ENCODE data around the gene DUSP22.
"Not testable (repeated sequence)": the region's sequence is repeated elsewhere in the genome, so short reads cannot be mapped to it uniquely, and the experiment has no call there.

DUSP22 gene

GRCh38 chr6:313917-314316 lies 21.6 kb downstream of the DUSP22 start:
- DNase-seq: no peak

- DNase-seq: no peak
Measured at GRCh38 chr6:314377-314776, 22.1 kb downstream of the DUSP22 start.

GRCh38 chr6:315226-315625 lies 22.9 kb downstream of the DUSP22 start:
- no peak for DNase-seq

GRCh38 chr6:315921-316752 lies 23.9 kb downstream of the DUSP22 start:
- no peak for DNase-seq

- no peak for DNase-seq
Measured at GRCh38 chr6:316753-317038, 24.4 kb downstream of the DUSP22 start.

- DNase-seq: no peak
Measured at GRCh38 chr6:317060-317447, 24.8 kb downstream of the DUSP22 start.

GRCh38 chr6:317448-318144 lies 25.3 kb downstream of the DUSP22 start:
- no peak for DNase-seq

GRCh38 chr6:318243-318890 lies 26.1 kb downstream of the DUSP22 start:
- DNase-seq: no peak

- no peak for DNase-seq
Measured at GRCh38 chr6:319177-320131, 27.2 kb downstream of the DUSP22 start.

- DNase-seq: no peak
Measured at GRCh38 chr6:320351-321157, 28.3 kb downstream of the DUSP22 start.

GRCh38 chr6:321158-321438 lies 28.8 kb downstream of the DUSP22 start:
- DNase-seq: no peak

GRCh38 chr6:321536-322258 lies 29.4 kb downstream of the DUSP22 start:
- DNase-seq: no peak

GRCh38 chr6:322259-322930 lies 30.1 kb downstream of the DUSP22 start:
- no peak for DNase-seq

GRCh38 chr6:322940-323729 lies 30.8 kb downstream of the DUSP22 start:
- no peak for DNase-seq

- DNase-seq: no peak
Measured at GRCh38 chr6:323730-324088, 31.4 kb downstream of the DUSP22 start.

GRCh38 chr6:324116-324728 lies 31.9 kb downstream of the DUSP22 start:
- no peak for DNase-seq

- DNase-seq: no peak
Measured at GRCh38 chr6:324729-325125, 32.4 kb downstream of the DUSP22 start.

GRCh38 chr6:325161-325860 lies 33.0 kb downstream of the DUSP22 start:
- not testable (repeated sequence) for DNase-seq

GRCh38 chr6:326066-326465 lies 33.8 kb downstream of the DUSP22 start:
- not testable (repeated sequence) for DNase-seq

Data from activated CD4-positive, alpha-beta T cell treated with anti-CD3 and anti-CD28 coated beads, Interleukin-2, amount 50 U/mL, for 1 hour (primary cell).